ENCODE measurements around the gene AKT1.

The AKT1 gene

GRCh38 chr14:104798300-104799243, 3.0 kb upstream of the AKT1 start:
- H3K9ac ChIP-seq (ENCODE audit: low read depth, low read length), result peak overlapping the region; percentile 79; the same call in 1 of the 2 replicates
- peaks cover 19% of the 10 kb centered on the region for H3K4me1 ChIP-seq (ENCODE audit: insufficient read depth, low read length)

GRCh38 chr14:104797115-104798044, 1.8 kb upstream of the AKT1 start:
- Histone ChIP-seq H3K36me3 (ENCODE audit: insufficient read depth, low read length) (no peaks in the 10 kb centered on the region), H3K9me3 (ENCODE audit: control insufficient read depth, insufficient read depth, low read length) (no peaks in the 10 kb centered on the region), H3K4me1 (ENCODE audit: insufficient read depth, low read length) (peaks cover 23% of the 10 kb centered on the region), H3K9ac (ENCODE audit: low read depth, low read length) (no peak overlapping the region; the same call in 1 of the 2 replicates)

More at GRCh38 chr14:104798300-104799243, 3.0 kb upstream of the AKT1 start:
- Histone ChIP-seq H3K9me3 (ENCODE audit: control insufficient read depth, insufficient read depth, low read length) (no peaks in the 10 kb centered on the region), H3K36me3 (ENCODE audit: insufficient read depth, low read length) (no peaks in the 10 kb centered on the region)

GRCh38 chr14:104796687-104797081, 1.1 kb upstream of the AKT1 start:
- Histone ChIP-seq H3K4me1 (ENCODE audit: insufficient read depth, low read length) (peaks cover 23% of the 10 kb centered on the region), H3K9me3 (ENCODE audit: control insufficient read depth, insufficient read depth, low read length) (no peaks in the 10 kb centered on the region), H3K9ac (ENCODE audit: low read depth, low read length) (no peak overlapping the region; the same call in 1 of the 2 replicates), H3K36me3 (ENCODE audit: insufficient read depth, low read length) (no peaks in the 10 kb centered on the region)

- Histone ChIP-seq H3K9ac (ENCODE audit: low read depth, low read length) (peak overlapping the region; percentile 67; the same call in 1 of the 2 replicates), H3K36me3 (ENCODE audit: insufficient read depth, low read length) (0 out of 2 replicates have a peak, but pooled peaks cover 3% of the 10 kb centered on the region), H3K9me3 (ENCODE audit: control insufficient read depth, insufficient read depth, low read length) (no peaks in the 10 kb centered on the region), H3K4me1 (ENCODE audit: insufficient read depth, low read length) (peaks cover 23% of the 10 kb centered on the region)
Measured at GRCh38 chr14:104795781-104796686, 486 bp upstream of the AKT1 start.

- H3K36me3 ChIP-seq (ENCODE audit: insufficient read depth, low read length), result 0 out of 2 replicates have a peak, but pooled peaks cover 3% of the 10 kb centered on the region
- H3K9ac ChIP-seq (ENCODE audit: low read depth, low read length), result peak overlapping the region; percentile 78
- H3K4me1 ChIP-seq (ENCODE audit: insufficient read depth, low read length), result peaks cover 23% of the 10 kb centered on the region
- no peaks in the 10 kb centered on the region for H3K9me3 ChIP-seq (ENCODE audit: control insufficient read depth, insufficient read depth, low read length)
Measured at GRCh38 chr14:104794631-104794992, 936 bp downstream of the AKT1 start.

GRCh38 chr14:104794099-104794498, 1.4 kb downstream of the AKT1 start:
- H3K9me3 ChIP-seq (ENCODE audit: control insufficient read depth, insufficient read depth, low read length), result no peaks in the 10 kb centered on the region
- H3K4me1 ChIP-seq (ENCODE audit: insufficient read depth, low read length), result peaks cover 19% of the 10 kb centered on the region
- peak overlapping the region; percentile 78; the same call in 1 of the 2 replicates for H3K9ac ChIP-seq (ENCODE audit: low read depth, low read length)
- 0 out of 2 replicates have a peak, but pooled peaks cover 3% of the 10 kb centered on the region for H3K36me3 ChIP-seq (ENCODE audit: insufficient read depth, low read length)

- peaks cover 19% of the 10 kb centered on the region for H3K4me1 ChIP-seq (ENCODE audit: insufficient read depth, low read length)
- H3K9ac ChIP-seq (ENCODE audit: low read depth, low read length), result peak overlapping the region; percentile 78; the same call in 1 of the 2 replicates
Measured at GRCh38 chr14:104793703-104793959, 1.9 kb downstream of the AKT1 start.

GRCh38 chr14:104792945-104793702, 2.4 kb downstream of the AKT1 start:
- H3K4me1 ChIP-seq (ENCODE audit: insufficient read depth, low read length), result peaks cover 19% of the 10 kb centered on the region
- no peaks in the 10 kb centered on the region for H3K9me3 ChIP-seq (ENCODE audit: control insufficient read depth, insufficient read depth, low read length)
- H3K36me3 ChIP-seq (ENCODE audit: insufficient read depth, low read length), result 0 out of 2 replicates have a peak, but pooled peaks cover 3% of the 10 kb centered on the region
- no peak overlapping the region for H3K9ac ChIP-seq (ENCODE audit: low read depth, low read length)

More at GRCh38 chr14:104793703-104793959, 1.9 kb downstream of the AKT1 start:
- H3K36me3 ChIP-seq (ENCODE audit: insufficient read depth, low read length), result 0 out of 2 replicates have a peak, but pooled peaks cover 3% of the 10 kb centered on the region
- no peaks in the 10 kb centered on the region for H3K9me3 ChIP-seq (ENCODE audit: control insufficient read depth, insufficient read depth, low read length)

- Histone ChIP-seq H3K9me3 (ENCODE audit: control insufficient read depth, insufficient read depth, low read length) (no peaks in the 10 kb centered on the region), H3K9ac (ENCODE audit: low read depth, low read length) (no peak overlapping the region), H3K36me3 (ENCODE audit: insufficient read depth, low read length) (0 out of 2 replicates have a peak, but pooled peaks cover 3% of the 10 kb centered on the region), H3K4me1 (ENCODE audit: insufficient read depth, low read length) (peaks cover 19% of the 10 kb centered on the region)
Measured at GRCh38 chr14:104792101-104792884, 3.3 kb downstream of the AKT1 start.

GRCh38 chr14:104791425-104791824, 4.1 kb downstream of the AKT1 start:
- no peaks in the 10 kb centered on the region for H3K9me3 ChIP-seq (ENCODE audit: control insufficient read depth, insufficient read depth, low read length)
- no peak overlapping the region for H3K9ac ChIP-seq (ENCODE audit: low read depth, low read length)
- 0 out of 2 replicates have a peak, but pooled peaks cover 3% of the 10 kb centered on the region for H3K36me3 ChIP-seq (ENCODE audit: insufficient read depth, low read length)
- peaks cover 12% of the 10 kb centered on the region for H3K4me1 ChIP-seq (ENCODE audit: insufficient read depth, low read length)

GRCh38 chr14:104789752-104790743, 5.5 kb downstream of the AKT1 start:
- H3K36me3 ChIP-seq (ENCODE audit: insufficient read depth, low read length), result 0 out of 2 replicates have a peak, but pooled peaks cover 3% of the 10 kb centered on the region
- H3K9ac ChIP-seq (ENCODE audit: low read depth, low read length), result no peak overlapping the region
- no peaks in the 10 kb centered on the region for H3K9me3 ChIP-seq (ENCODE audit: control insufficient read depth, insufficient read depth, low read length)
- peaks cover 8% of the 10 kb centered on the region for H3K4me1 ChIP-seq (ENCODE audit: insufficient read depth, low read length)

Data from ES-I3 (cell line).